Measurements from ENCODE around the gene GSTT2B.
A peak's percentile ranks its signal among the peaks of the same experiment; 100 is the strongest.
"Not testable (repeated sequence)": the region's sequence is repeated elsewhere in the genome, so short reads cannot be mapped to it uniquely, and the experiment has no call there.

GSTT2B gene

GRCh38 chr22:23961084-23961771 is at the start of gene GSTT2B:
TSS of gene GSTT2B (minus strand) at chr22:23961195. CDS start at chr22:23961131, 64 bp downstream.
- DNase-seq (ENCODE audit: low spot score) = not testable (repeated sequence)
- FAIRE-seq = peak; percentile 100

DNA sequence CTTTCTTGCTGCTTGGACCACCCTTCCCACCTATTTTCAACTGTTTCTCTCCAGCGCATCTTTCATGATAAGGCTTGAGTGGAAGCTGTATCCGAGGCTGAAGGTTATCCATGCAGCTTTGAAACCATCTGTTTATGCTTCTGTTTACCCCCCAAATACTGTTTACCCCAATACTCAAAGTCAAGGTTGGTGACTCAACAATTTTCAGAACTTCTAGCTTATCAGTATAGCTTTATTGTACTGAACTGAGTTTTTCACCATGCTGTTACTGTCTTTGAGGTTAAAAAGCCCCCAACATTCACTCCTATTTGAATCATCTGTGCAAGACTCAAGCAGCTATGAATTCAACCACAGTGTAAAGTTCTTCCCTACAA is 49.0 kb upstream of the GSTT2B start:
- DNase-seq (ENCODE audit: low spot score) (no peak), FAIRE-seq (no peak)

DNA sequence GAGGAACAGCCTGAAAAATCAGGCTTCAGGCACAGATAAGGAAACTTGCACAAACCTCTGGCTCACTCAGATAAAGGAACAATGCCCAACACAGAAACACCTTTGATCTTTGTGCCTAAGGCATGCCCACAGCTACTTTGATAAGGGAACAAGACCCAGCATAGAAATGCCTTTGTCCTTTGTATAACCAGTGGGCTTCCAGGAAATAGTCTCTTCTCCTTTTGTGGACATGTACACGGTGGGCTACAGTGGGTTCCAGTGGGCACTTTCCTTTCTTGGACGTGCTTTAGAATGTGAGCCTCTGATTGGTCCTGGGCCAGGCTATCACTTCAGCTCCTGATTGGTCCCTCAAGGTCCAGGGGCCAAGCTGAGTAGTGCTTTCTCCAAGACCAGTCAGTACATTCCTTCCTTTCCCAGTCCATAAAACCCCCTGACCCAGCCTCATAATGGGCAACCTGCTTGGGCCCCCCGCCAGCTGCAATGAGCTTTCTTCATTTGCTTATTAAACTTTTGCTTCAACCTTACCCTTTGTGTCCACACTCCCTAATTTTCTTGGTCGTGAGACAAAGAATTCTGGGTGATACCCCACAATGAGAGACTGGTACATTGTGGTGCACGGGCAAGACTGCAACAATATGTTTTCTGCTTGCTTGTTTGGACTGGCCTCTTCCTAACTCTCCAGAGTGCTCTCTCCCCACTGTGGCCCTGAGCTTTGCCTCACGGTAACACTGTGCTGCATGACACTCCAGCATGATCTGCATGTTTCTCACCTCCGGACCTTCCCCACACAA is 48.4 kb upstream of the GSTT2B start:
- DNase-seq (ENCODE audit: low spot score) (no peak), FAIRE-seq (no peak)

GRCh38 chr22:24008381-24009226 is 47.6 kb upstream of the GSTT2B start:
- no peak for DNase-seq (ENCODE audit: low spot score)
- FAIRE-seq = no peak

GRCh38 chr22:24008022-24008283 is 47.0 kb upstream of the GSTT2B start:
- no peak for FAIRE-seq
- DNase-seq (ENCODE audit: low spot score) = no peak

GRCh38 chr22:24007253-24008021 is 46.4 kb upstream of the GSTT2B start:
- peak; percentile 73 for FAIRE-seq
- DNase-seq (ENCODE audit: low spot score) = no peak

DNA sequence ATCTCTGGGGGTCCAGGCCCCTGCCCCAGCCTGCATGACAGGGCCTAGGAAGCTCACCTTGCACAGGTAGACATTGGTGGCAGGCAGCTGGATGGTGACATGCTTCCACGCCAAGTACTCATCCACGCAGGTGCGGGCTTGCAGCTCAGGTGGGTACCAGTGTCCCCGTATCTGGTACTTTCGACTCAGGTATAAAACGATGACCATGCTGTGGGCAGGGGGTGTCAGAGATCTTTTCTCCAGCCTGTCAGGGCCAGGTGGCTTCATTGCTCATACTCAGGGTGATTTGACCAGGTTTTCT is 45.9 kb upstream of the GSTT2B start:
- DNase-seq (ENCODE audit: low spot score) (no peak), FAIRE-seq (peak; percentile 44)

DNA sequence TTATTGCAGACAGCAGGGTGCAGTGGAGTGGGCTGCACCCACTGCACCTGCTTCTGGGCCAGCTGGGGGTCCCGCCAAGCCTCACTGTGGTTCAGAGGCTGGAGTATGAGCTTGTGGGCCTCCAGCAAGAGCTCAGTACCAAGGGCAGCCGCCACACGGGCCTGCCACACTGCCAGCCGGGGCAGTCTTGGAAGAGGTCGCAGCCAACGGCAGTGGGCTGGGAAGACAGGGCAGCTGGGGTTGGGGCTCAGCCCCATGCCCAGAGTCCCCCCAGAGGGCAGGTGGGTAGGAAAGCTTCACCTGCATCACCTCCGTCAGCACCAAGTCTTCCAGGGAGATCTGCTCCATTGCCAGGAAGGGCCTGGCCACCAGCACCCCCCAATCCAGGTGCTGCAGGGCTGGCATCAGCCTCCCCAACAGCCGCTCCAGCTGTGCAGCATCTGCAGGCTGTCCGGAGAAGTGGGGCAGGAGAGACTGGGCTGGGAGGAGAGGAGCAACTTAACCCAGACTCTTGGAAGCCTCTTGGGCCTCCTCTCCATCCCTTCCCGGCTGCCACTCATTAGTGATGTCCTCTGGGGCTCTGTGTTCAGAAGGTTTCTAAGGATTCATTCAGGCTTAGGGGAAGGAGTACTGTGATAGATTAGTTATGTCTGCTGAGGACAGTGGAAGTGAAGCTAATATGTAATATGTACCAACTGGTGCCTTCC is 45.4 kb upstream of the GSTT2B start:
- no peak for DNase-seq (ENCODE audit: low spot score)
- FAIRE-seq = peak; percentile 27

DNA sequence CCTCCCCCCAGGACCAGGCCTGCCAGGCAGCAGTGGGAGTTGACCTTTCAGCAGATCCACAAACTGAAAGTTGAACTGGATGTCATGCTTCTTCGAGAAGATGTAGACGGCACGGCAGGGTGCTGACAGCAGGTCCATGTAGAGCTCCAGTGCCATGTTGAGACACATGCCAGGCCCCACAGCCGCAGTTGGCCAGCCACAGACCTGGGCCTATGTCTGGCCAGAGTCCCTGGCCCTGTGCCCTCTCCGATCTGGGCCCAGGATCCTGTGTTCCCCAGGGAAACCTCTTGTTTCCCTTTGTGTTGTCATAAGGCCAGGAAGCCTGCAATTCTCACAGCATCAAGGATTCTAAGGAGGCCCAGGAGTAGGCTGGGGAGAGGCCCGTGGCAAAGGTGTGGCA is 44.2 kb upstream of the GSTT2B start, which contains the start of gene GSTT4:
Gene GSTT4, minus strand, starts transcription at position 253 of the 400 bp plus-strand sequence. Its CDS starts 97 bp downstream, at position 156.
- FAIRE-seq = peak; percentile 87
- DNase-seq (ENCODE audit: low spot score) = no peak

- DNase-seq (ENCODE audit: low spot score) = no peak
- FAIRE-seq = no peak
These were observed 42.9 kb upstream of the GSTT2B start for GRCh38 chr22:24003887-24004286.

- DNase-seq (ENCODE audit: low spot score) (no peak), FAIRE-seq (no peak)
These were observed 41.9 kb upstream of the GSTT2B start for GRCh38 chr22:24002851-24003250.

- DNase-seq (ENCODE audit: low spot score) (no peak), FAIRE-seq (no peak)
These were observed 41.3 kb upstream of the GSTT2B start for GRCh38 chr22:24002272-24002671.

GRCh38 chr22:24001314-24001713 is 40.3 kb upstream of the GSTT2B start:
- FAIRE-seq (no peak), DNase-seq (ENCODE audit: low spot score) (peak; percentile 40)

DNA sequence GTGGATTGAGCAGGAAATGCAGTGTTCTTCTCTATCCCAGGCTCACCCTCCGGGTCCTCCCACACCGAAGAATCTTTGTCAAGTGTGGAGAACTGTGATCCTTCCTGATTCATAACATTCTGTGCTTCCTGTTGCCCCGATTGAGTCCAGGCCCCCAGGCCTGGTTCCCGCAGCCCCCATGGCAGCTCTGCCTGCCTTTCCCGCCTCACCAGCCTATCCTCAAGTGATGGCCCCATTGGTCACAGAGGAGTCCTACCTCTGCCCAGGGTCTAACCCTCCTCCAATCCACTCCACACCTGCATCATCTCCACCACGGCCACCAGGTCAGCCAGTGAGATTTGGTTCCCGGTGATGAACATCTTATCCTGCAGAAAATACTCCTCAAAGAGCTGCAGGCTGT is 38.8 kb upstream of the GSTT2B start:
- FAIRE-seq = peak; percentile 63
- DNase-seq (ENCODE audit: low spot score) = not testable (repeated sequence)

GRCh38 chr22:23997092-23997491 is 36.1 kb upstream of the GSTT2B start:
- FAIRE-seq (no peak), DNase-seq (ENCODE audit: low spot score) (no peak)

DNA sequence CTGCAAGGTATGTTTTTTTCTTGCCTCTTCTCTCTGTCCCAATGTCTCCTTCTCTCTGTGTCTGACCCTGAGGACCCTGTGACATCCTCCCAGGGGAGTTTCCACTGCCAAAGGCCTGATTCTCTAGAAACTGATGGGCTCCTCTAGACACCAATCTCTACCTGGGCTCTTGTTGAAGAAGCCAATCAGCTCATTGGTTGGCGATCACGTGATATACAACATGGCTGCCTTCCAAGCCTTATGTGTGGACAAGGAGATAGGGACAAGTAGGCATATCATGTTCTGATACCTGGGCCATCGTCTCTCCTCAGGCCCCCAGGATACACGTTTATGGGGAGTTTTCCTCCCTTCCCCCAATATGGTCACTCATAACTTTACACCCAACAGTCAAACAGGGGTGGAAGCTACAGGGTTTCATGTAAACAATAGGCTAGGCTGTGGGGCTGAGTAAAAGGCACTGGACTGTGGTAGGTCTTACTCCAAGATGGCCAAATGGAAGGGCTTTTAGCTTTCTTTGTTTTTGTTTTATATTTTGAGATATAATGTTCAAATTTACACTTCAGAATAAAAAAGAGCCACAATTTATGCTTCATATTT is 32.7 kb upstream of the GSTT2B start:
- DNase-seq (ENCODE audit: low spot score) = not testable (repeated sequence)
- FAIRE-seq = peak; percentile 90

GRCh38 chr22:23993080-23993479 is 32.1 kb upstream of the GSTT2B start:
- not testable (repeated sequence) for FAIRE-seq; DNase-seq (ENCODE audit: low spot score)

- not testable (repeated sequence) for DNase-seq (ENCODE audit: low spot score); FAIRE-seq
These were observed 28.7 kb upstream of the GSTT2B start for GRCh38 chr22:23989583-23990244.

DNA sequence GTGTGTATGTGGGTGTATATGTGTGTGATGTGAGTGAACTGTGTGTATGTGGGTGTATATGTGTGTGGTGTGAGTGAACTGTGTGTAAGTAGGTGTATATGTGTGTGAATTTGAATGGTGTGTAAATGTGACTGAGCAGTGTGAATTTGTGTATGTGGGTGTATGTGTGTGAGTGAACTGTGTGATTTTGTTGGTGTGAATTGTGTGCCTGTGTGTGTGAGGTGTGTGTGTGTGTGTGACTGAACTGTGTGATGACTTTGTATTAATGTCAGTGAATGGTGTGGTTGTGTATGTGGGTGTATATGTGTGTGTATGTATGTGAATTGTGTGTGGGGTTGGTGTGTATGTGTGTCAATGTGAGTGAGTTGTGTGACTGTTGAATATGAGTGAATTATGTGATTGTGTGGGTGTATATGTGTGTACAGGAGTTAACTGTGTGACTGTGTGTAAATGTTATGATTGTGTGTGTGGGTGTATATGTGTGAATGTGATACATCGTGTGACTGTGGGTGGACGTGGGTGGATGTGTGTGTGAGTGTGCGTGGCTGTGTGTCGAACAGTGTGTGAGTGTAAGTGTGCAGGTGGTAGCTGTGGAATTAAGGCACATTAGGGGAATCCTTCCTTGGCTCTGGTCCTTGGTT is 25.7 kb upstream of the GSTT2B start:
- FAIRE-seq = peak; percentile 99

More for the DNA sequence above, 25.7 kb upstream of the GSTT2B start:
- not testable (repeated sequence) for DNase-seq (ENCODE audit: low spot score)
